SU-DHL-6 (cell line): ENCODE data around the gene LRRC4C.

ENCODE experiments used
- CTCF ChIP-seq: fragments of 200-600 bp; sonication (generic); IDR thresholded peaks from one replicate; pipeline ENCODE4 v1.5.1; 2017; ENCODE audit warnings: antibody characterized with exemption, mild to moderate bottlenecking, low read length, moderate library complexity; ENCODE audit not compliant: insufficient read depth, poor library complexity, severe bottlenecking
- EZH2phosphoT487 ChIP-seq: fragments of 200-600 bp; sonication (generic), shearing (Covaris generic); conservative IDR thresholded peaks from 2 replicates; pipeline ENCODE4 v1.6.1; 2018; ENCODE audit warnings: mild to moderate bottlenecking, antibody characterized with exemption, low read length, moderate library complexity, mixed read lengths

- TF ChIP-seq CTCF (peak; percentile 14), EZH2phosphoT487 (no peak)
Observed at GRCh38 chr11:41431784-41432183, 27.7 kb downstream of the LRRC4C start.
